ENCODE measurements around the gene ZNF33A. TPM values are rescaled to one million over a fixed set of nuclear protein-coding genes. Genes with fewer than 3 reads are reported as not detected.

ZNF33A gene
- total and polyA plus RNA-seq, 2 donors (not counting 3 experiments of a cell fraction or from before 2014, with no cell fraction given), result 4.6 to 13.2 TPM

- FAIRE-seq, result no peak
Observed at GRCh38 chr10:38038932-38039245, 28.4 kb downstream of the ZNF33A start.

More at GRCh38 chr10:38038932-38039245, 28.4 kb downstream of the ZNF33A start:
- Histone ChIP-seq H3K79me2 (ENCODE audit: control insufficient read depth, insufficient read depth, low read length) (no peaks in the 10 kb centered on the region), H2AFZ (ENCODE audit: low read depth, low read length) (no peak overlapping the region), H3K9ac (replicated peaks; ENCODE audit: extremely low read depth, insufficient read depth, low read length) (no peak overlapping the region), H3K36me3 (ENCODE audit: control insufficient read depth in 2 of 2, extremely low read depth in 1 of 2, insufficient read depth in 2 of 2, low read length in 2 of 2) (no peaks in the 10 kb centered on the region), H3K4me3 (replicated peaks in 1 of 3; ENCODE audit: insufficient read depth in 1 of 3, low read depth in 1 of 3, low read length in 3 of 3) (no peak overlapping the region), H3K9me3 (replicated peaks; ENCODE audit: control insufficient read depth, insufficient read depth, low read length) (no peaks in the 10 kb centered on the region), H3K27ac (ENCODE audit: insufficient read depth, low read depth, low read length) (no peak overlapping the region), H3K9me1 (replicated peaks; ENCODE audit: control insufficient read depth, extremely low read depth, insufficient read depth, low read length) (no peaks in the 10 kb centered on the region), H4K20me1 (replicated peaks; ENCODE audit: control insufficient read depth, extremely low read depth, insufficient read depth, low read length) (no peaks in the 10 kb centered on the region), H3K27me3 (ENCODE audit: control insufficient read depth in 2 of 2, insufficient read depth in 2 of 2, low read length in 2 of 2) (no peaks in the 10 kb centered on the region), H3K4me2 (ENCODE audit: insufficient read depth, low read length) (no peak overlapping the region), H3K4me1 (ENCODE audit: control insufficient read depth, extremely low read depth, insufficient read depth, low read length) (no peaks in the 10 kb centered on the region)
- no peak for TF ChIP-seq FOS (IDR thresholded peaks at IDR 0.05; ENCODE audit: borderline replicate concordance, insufficient read depth, low read length)
- no peak for TF ChIP-seq CTCF (IDR thresholded peaks at IDR 0.05; ENCODE audit: extremely low read depth in 1 of 2, insufficient read depth in 1 of 2, low read depth in 1 of 2, low read length in 2 of 2)
- no peak for TF ChIP-seq GATA2 (IDR thresholded peaks at IDR 0.05; ENCODE audit: insufficient read depth, insufficient read length, low read depth, low read length)
- TF ChIP-seq JUN (IDR thresholded peaks at IDR 0.05; ENCODE audit: borderline replicate concordance, insufficient read depth, insufficient read length, low read depth), result no peak
- TF ChIP-seq MYC (IDR thresholded peaks at IDR 0.05; ENCODE audit: low read depth, low read length), result no peak
- TF ChIP-seq POLR2A (IDR thresholded peaks at IDR 0.05; ENCODE audit: low read depth, low read length), result no peak
- no peak for TF ChIP-seq EZH2 (IDR thresholded peaks at IDR 0.05; ENCODE audit: borderline replicate concordance, low read depth, low read length, severe bottlenecking)
- TF ChIP-seq MAX (IDR thresholded peaks at IDR 0.05; ENCODE audit: insufficient read depth, insufficient read length), result no peak
- no peak for TF ChIP-seq POLR2AphosphoS5 (IDR thresholded peaks at IDR 0.05; ENCODE audit: insufficient read depth, low read depth, low read length)
- dilution Hi-C loops (cut with MboI; ENCODE audit: extremely low pct_ligation_motif_present, low sequenced_read_pairs), result no loop called here
- ChIA-PET POLR2A (no interaction called here), CTCF (no interaction called here)
- no TSS peak for BruUV-seq (replicated peaks)
- no peak for DNase-seq (ENCODE audit: low read depth, low spot score)
- intact Hi-C loops (cut with micrococcal nuclease), result no loop called here

Data from endothelial cell of umbilical vein (primary cell).